HG03571 (cell line): ENCODE results near the gene ABR.
"Not testable (repeated sequence)": the region's sequence is repeated elsewhere in the genome, so short reads cannot be mapped to it uniquely, and the experiment has no call there.

Source experiments
- ATAC-seq: cut with Tn5 transposase; IDR thresholded peaks from one replicate; pipeline ENCODE4 v1.9.1; 2021; ENCODE audit not compliant: unreplicated experiment

The ABR gene

GRCh38 chr17:973053-973452 is 206.7 kb downstream of the ABR start:
- no peak for ATAC-seq

GRCh38 chr17:971861-972260 is 207.9 kb downstream of the ABR start:
- not testable (repeated sequence) for ATAC-seq

- ATAC-seq: no peak
Measured at GRCh38 chr17:970364-970763, 209.4 kb downstream of the ABR start.

- ATAC-seq: no peak
Measured at GRCh38 chr17:969811-970355, 209.9 kb downstream of the ABR start.

GRCh38 chr17:968812-969730 is 210.7 kb downstream of the ABR start:
- no peak for ATAC-seq

- no peak for ATAC-seq
Measured at GRCh38 chr17:967122-967521, 212.7 kb downstream of the ABR start.

GRCh38 chr17:965311-965989 is 214.3 kb downstream of the ABR start:
- no peak for ATAC-seq

GRCh38 chr17:964876-965275 is 214.9 kb downstream of the ABR start:
- no peak for ATAC-seq

- no peak for ATAC-seq
Measured at GRCh38 chr17:962670-963069, 217.1 kb downstream of the ABR start.

- ATAC-seq: no peak
Measured at GRCh38 chr17:962166-962565, 217.6 kb downstream of the ABR start.

GRCh38 chr17:958712-959451 is 220.9 kb downstream of the ABR start:
- ATAC-seq: no peak

GRCh38 chr17:957856-958421 is 221.8 kb downstream of the ABR start:
- ATAC-seq: no peak

GRCh38 chr17:956905-957304 is 222.9 kb downstream of the ABR start:
- ATAC-seq: no peak

- no peak for ATAC-seq
Measured at GRCh38 chr17:954431-955164, 225.2 kb downstream of the ABR start.

- ATAC-seq: no peak
Measured at GRCh38 chr17:953767-954166, 226.0 kb downstream of the ABR start.
